HepG2 (cell line): Measurements from ENCODE around the gene NFKBIZ. TPM values are rescaled to one million over a fixed set of nuclear protein-coding genes. Genes with fewer than 3 reads are reported as not detected.

Experiments used
- ATAC-seq: fragments of 200-7000 bp; cut with Tn5 transposase; 3 replicates; pipeline ENCODE4 v1.9.1; 2020; ENCODE audit warnings: mild to moderate bottlenecking, moderate library complexity
- BruUV-seq: library from RNA; stranded (reverse); fragments of 400-500 nt; replicated peaks from 2 replicates; lab custom pipeline; 2021; lab: Mats Ljungman, UMichigan
- CTCF ChIA-PET: fragments of 300-600 bp; formaldehyde crosslinking; extraction: SDS; loops from one replicate; lab custom pipeline; 2021; ENCODE audit warnings: low total read pairs, inconsistent platforms, low intra/inter-chr PET ratio; lab: Yijun Ruan, JAX
- POLR2A ChIA-PET: fragments of 350-600 bp; sonication (Branson Sonifier 250); formaldehyde crosslinking; loops from one replicate; lab custom pipeline; 2020; ENCODE audit warnings: antibody characterized with exemption, inconsistent platforms; lab: Yijun Ruan, JAX
- DNase-seq: peaks from one replicate; pipeline ENCODE4 v3.0.0-alpha.2; 2015; ENCODE audit warnings: low spot score
- FAIRE-seq: peaks from 3 replicates; lab custom pipeline; 2011; peaks lifted over from hg19 to GRCh38; lab: Jason Lieb, UNC
- H2AFZ ChIP-seq: one replicate; pipeline ENCODE4 v1.6.1; 2011; ENCODE audit warnings: low read length, inconsistent platforms
- H3K27ac ChIP-seq: fragments of 300-600 bp; 3 replicates; pipeline ENCODE4 v1.8.0; 2011; ENCODE audit warnings: mixed run types, mild to moderate bottlenecking, mixed read lengths, low read length, inconsistent platforms; ENCODE audit not compliant: insufficient read depth; ENCODE audit errors: extremely low read length
- H3K27me3 ChIP-seq, 2 experiments: fragments of 200-600 bp in 1 of 2; 2 replicates in 1 of 2; 3 replicates in 1 of 2; pipeline versions ENCODE4 v1.6.0 to v1.8.0; 2011; ENCODE audit warnings: low read length in 2 of 2, mild to moderate bottlenecking in 2 of 2, moderate library complexity in 2 of 2, inconsistent platforms in 1 of 2; ENCODE audit not compliant: insufficient read depth in 2 of 2, control insufficient read depth in 1 of 2
- H3K36me3 ChIP-seq, 2 experiments: fragments of 200-600 bp in 1 of 2; replicated peaks in 1 of 2; 2 replicates in 1 of 2; 3 replicates in 1 of 2; pipeline versions ENCODE4 v1.5.1 to v1.8.0; 2011; ENCODE audit warnings: low read length in 2 of 2, inconsistent platforms in 1 of 2; ENCODE audit not compliant: insufficient read depth in 2 of 2, control insufficient read depth in 1 of 2
- H3K4me1 ChIP-seq: 2 replicates; pipeline ENCODE4 v1.5.1; 2012; ENCODE audit warnings: low read length, inconsistent platforms; ENCODE audit not compliant: insufficient read depth
- H3K4me2 ChIP-seq: 2 replicates; pipeline ENCODE4 v1.6.0; 2011; ENCODE audit warnings: low read depth, low read length, inconsistent platforms
- H3K4me3 ChIP-seq, 3 experiments: fragments of 200-600 bp in 1 of 3; sonication (generic), shearing (Covaris generic) in 1 of 3; replicated peaks in 1 of 3; 2 replicates each; pipeline ENCODE4 v1.5.1; 2011 to 2016; ENCODE audit warnings: low read length in 3 of 3, inconsistent platforms in 2 of 3, low read depth in 2 of 3, mild to moderate bottlenecking in 2 of 3, control low read depth in 1 of 3, mixed read lengths in 1 of 3; ENCODE audit not compliant: insufficient read depth in 1 of 3
- H3K79me2 ChIP-seq: one replicate; pipeline ENCODE4 v1.6.1; 2011; ENCODE audit warnings: low read length, inconsistent platforms; ENCODE audit not compliant: insufficient read depth
- H3K9ac ChIP-seq: 2 replicates; pipeline ENCODE4 v1.6.0; 2011; ENCODE audit warnings: mild to moderate bottlenecking, low read depth, low read length, inconsistent platforms; ENCODE audit not compliant: insufficient read depth
- H3K9me3 ChIP-seq: 2 replicates; pipeline ENCODE4 v1.5.1; 2012; ENCODE audit warnings: mild to moderate bottlenecking, low read length
- H4K20me1 ChIP-seq: 2 replicates; pipeline ENCODE4 v1.6.0; 2011; ENCODE audit warnings: inconsistent platforms, mild to moderate bottlenecking, low read length, moderate library complexity; ENCODE audit not compliant: insufficient read depth
- HIC2 ChIP-seq: sonication (generic); formaldehyde crosslinking; IDR thresholded peaks from 2 replicates; pipeline ENCODE4 v1.9.0; 2022; ENCODE audit warnings: low read depth, missing genetic modification reagents
- KAT7 ChIP-seq: IDR thresholded peaks from 2 replicates; pipeline ENCODE4 v1.6.1; 2018; ENCODE audit warnings: borderline replicate concordance, missing compliant biosample characterization
- POLR2AphosphoS2 ChIP-seq: IDR thresholded peaks from 2 replicates; pipeline ENCODE4 v1.6.1; 2011; ENCODE audit warnings: low read depth, low read length, improper control_type of control experiment
- RBFOX2 ChIP-seq: fragments of 200-400 bp; formaldehyde crosslinking; IDR thresholded peaks from 2 replicates; pipeline ENCODE4 v1.6.1; 2017; ENCODE audit warnings: low read depth, mild to moderate bottlenecking, low read length
- RNF2 ChIP-seq: fragments of 450-650 bp; conservative IDR thresholded peaks from 2 replicates; pipeline ENCODE4 v1.6.1; 2016; ENCODE audit warnings: low read depth
- ZNF562 ChIP-seq: sonication (generic); formaldehyde crosslinking; IDR thresholded peaks from 2 replicates; pipeline ENCODE4 v1.8.0; 2022; ENCODE audit warnings: missing genetic modification reagents, borderline replicate concordance
- WGBS: methylation state at CpG from one replicate; pipeline ENCODE4 v1.1.6; 2017; ENCODE audit warnings: low lambda C conversion rate; 5-methylcytosine and 5-hydroxymethylcytosine counted together
- in situ Hi-C: cut with HindIII; loops from 2 replicates; pipeline ENCODE4 v1.10.0; 2017; ENCODE audit warnings: low pct_unique_long_range_greater_than_20kb; ENCODE audit not compliant: extremely low pct_ligation_motif_present
- intact Hi-C: fragments of 100-400 bp; cut with micrococcal nuclease; formaldehyde crosslinking; loops from one replicate; pipeline ENCODE4 v1.10.0; 2022; ENCODE audit not compliant: unreplicated experiment
- polyA plus RNA-seq, 8 experiments: library from polyadenylated mRNA; depleted of rRNA in 3 of 8; stranded (reverse) in 7 of 8; unstranded in 1 of 8; fragments of >200 nt; fragmentation: Illumina TruSeq in 4 of 8; extraction: Trizol in 4 of 8; gene quantifications; 2 replicates each; pipeline versions ENCODE4 v1.2.1 to v1.2.3, GENCODE V29; 2011 to 2016; ENCODE audit warnings: low read depth in 4 of 8, missing spikeins in 1 of 8, mixed read lengths in 1 of 8; ENCODE audit not compliant: insufficient read depth in 1 of 8
- total RNA-seq, 5 experiments: library from RNA; depleted of rRNA; stranded (reverse); fragments of >200 nt; fragmentation: Illumina TruSeq; extraction: Trizol; gene quantifications; 2 replicates each; pipeline ENCODE4 v1.2.3, GENCODE V29; 2016; ENCODE audit warnings: low read depth in 1 of 5

NFKBIZ gene
- total and polyA plus RNA-seq, 2 of the 13 experiments (the other 11 are each of a cell fraction or from before 2014, with no cell fraction given), result 25.9 to 60.6 TPM

- BruUV-seq, result no TSS peak
- Histone ChIP-seq H3K27me3 (no peaks in the 10 kb centered on the region), H3K9ac (no peak overlapping the region), H3K9me3 (no peaks in the 10 kb centered on the region), H2AFZ (no peak overlapping the region), H3K4me1 (peaks cover 21% of the 10 kb centered on the region), H3K4me2 (no peak overlapping the region), H3K27ac (no peak overlapping the region), H4K20me1 (peaks cover 20% of the 10 kb centered on the region), H3K36me3 (peaks cover 18 to 50% of the 10 kb centered on the region in 2 experiments), H3K4me3 (no peak overlapping the region), H3K79me2 (no peaks in the 10 kb centered on the region)
- CTCF ChIA-PET, result no interaction called here
- TF ChIP-seq RBFOX2 (peak; percentile 59), HIC2 (CRISPR knock-in tag) (no peak), ZNF562 (CRISPR knock-in tag) (no peak), RNF2 (no peak)
- intact Hi-C loops, result no loop called here
- in situ Hi-C loops, result no loop called here
- 96% methylated on average over 5 of the region's 5 CpGs for WGBS
- FAIRE-seq, result no peak
- DNase-seq, result no peak
- ATAC-seq, result no peak
- POLR2A ChIA-PET, result interaction anchor here (3.0 kb wide), 1 partner anchor 11 kb away, joined by 15 read pairs; the partner anchor contains the start of gene NFKBIZ
Measured at GRCh38 chr3:101859882-101860448, 10.7 kb downstream of the NFKBIZ start.

DNA sequence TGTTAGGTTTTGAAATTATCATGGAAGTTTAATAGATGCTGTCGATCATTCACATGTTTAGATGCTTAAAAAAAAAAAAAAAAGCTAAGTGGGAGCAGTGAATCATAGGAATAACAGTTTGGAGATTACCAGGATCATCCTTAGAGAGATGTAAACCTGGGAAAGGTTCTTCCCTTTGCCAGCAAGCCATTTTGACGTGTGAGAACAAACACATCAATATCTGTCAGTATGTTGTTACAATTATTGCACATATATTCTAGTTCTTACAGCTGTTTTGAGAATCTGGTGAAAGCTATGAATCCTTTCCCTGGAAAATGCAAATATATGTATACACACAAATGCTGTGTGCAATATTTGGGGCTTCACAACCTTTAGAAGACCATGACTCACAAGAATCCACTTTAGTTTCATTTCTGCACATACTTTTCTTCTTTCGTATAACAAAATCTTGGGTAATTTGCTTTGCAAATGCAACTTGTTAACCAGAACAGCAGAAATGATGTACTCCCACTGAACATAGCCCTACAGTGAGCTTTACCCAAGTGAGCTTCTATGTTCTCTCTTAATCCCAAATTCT lies 12.0 kb downstream of the NFKBIZ start:
- no peak overlapping the region for H3K4me2 ChIP-seq
- BruUV-seq, result no TSS peak
- no peak for ATAC-seq
- no peak overlapping the region for H2AFZ ChIP-seq
- intact Hi-C loops, result no loop called here
- DNase-seq, result no peak
- H3K27me3 ChIP-seq, result no peaks in the 10 kb centered on the region
- no peak overlapping the region for H3K27ac ChIP-seq
- POLR2A ChIA-PET, result interaction anchor here (0.5 to 3.0 kb wide), 3 partner anchors 9 to 34 kb away, joined by 3 to 15 read pairs (median 3); partner anchors contain the start of gene NFKBIZ
- H3K79me2 ChIP-seq, result no peaks in the 10 kb centered on the region
- peaks cover 17% of the 10 kb centered on the region for H4K20me1 ChIP-seq
- FAIRE-seq, result no peak
- H3K4me3 ChIP-seq, result no peak overlapping the region
- H3K9ac ChIP-seq, result no peak overlapping the region
- peaks cover 11 to 38% of the 10 kb centered on the region in 2 experiments for H3K36me3 ChIP-seq
- CTCF ChIA-PET, result no interaction called here
- 93% methylated on average over 3 of the region's 3 CpGs for WGBS
- in situ Hi-C loops, result no loop called here
- peaks cover 20% of the 10 kb centered on the region for H3K4me1 ChIP-seq
- TF ChIP-seq POLR2AphosphoS2 (peak; percentile 16; the same call in 1 of the 2 replicates), KAT7 (CRISPR knock-in tag) (no peak)
- no peaks in the 10 kb centered on the region for H3K9me3 ChIP-seq
